LNCaP clone FGC (cell line): Measurements from ENCODE around the gene NFE2L2.

ENCODE experiments used
- DNase-seq: peaks from one replicate; pipeline ENCODE4 v3.0.0-alpha.2; 2011; ENCODE audit warnings: low read depth
- H3K4me3 ChIP-seq: 2 replicates; pipeline ENCODE4 v1.5.1; 2011; ENCODE audit warnings: mild to moderate bottlenecking, low read depth, low read length, control low read depth
- CTCF ChIP-seq: IDR thresholded peaks from 2 replicates; pipeline ENCODE4 v1.5.1; 2012; ENCODE audit warnings: mild to moderate bottlenecking; ENCODE audit not compliant: control insufficient read depth, insufficient read depth; ENCODE audit errors: extremely low read depth

The NFE2L2 gene

GRCh38 chr2:177279847-177280246, 15.3 kb upstream of the NFE2L2 start:
- no peak overlapping the region for H3K4me3 ChIP-seq
- TF ChIP-seq CTCF, result no peak
- DNase-seq, result no peak

DNA sequence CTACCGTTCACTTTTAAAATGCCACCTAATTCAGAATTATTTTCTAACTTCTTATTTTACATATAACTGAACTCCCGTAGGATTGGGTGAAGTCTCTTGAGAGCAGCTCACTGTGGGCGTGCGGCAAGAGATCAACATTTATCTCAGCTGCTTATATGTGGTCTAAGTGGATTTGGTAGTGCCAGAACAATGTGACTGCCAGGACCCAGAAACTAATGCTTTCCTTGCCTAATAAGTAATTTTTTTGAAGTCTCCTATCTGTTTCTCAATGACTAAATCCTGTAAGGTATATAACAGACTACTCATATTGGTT, 11.2 kb upstream of the NFE2L2 start:
- no peak for DNase-seq
- TF ChIP-seq CTCF, result no peak
- no peak overlapping the region for H3K4me3 ChIP-seq

GRCh38 chr2:177275040-177275742, 10.7 kb upstream of the NFE2L2 start:
- no peak for DNase-seq
- H3K4me3 ChIP-seq, result no peak overlapping the region
- TF ChIP-seq CTCF, result no peak

- no peak for TF ChIP-seq CTCF
- DNase-seq, result no peak
- H3K4me3 ChIP-seq, result no peak overlapping the region
Observed at GRCh38 chr2:177273408-177273807, 8.9 kb upstream of the NFE2L2 start.

GRCh38 chr2:177272765-177273164, 8.2 kb upstream of the NFE2L2 start:
- no peak for DNase-seq
- no peak for TF ChIP-seq CTCF
- H3K4me3 ChIP-seq, result no peak overlapping the region

DNA sequence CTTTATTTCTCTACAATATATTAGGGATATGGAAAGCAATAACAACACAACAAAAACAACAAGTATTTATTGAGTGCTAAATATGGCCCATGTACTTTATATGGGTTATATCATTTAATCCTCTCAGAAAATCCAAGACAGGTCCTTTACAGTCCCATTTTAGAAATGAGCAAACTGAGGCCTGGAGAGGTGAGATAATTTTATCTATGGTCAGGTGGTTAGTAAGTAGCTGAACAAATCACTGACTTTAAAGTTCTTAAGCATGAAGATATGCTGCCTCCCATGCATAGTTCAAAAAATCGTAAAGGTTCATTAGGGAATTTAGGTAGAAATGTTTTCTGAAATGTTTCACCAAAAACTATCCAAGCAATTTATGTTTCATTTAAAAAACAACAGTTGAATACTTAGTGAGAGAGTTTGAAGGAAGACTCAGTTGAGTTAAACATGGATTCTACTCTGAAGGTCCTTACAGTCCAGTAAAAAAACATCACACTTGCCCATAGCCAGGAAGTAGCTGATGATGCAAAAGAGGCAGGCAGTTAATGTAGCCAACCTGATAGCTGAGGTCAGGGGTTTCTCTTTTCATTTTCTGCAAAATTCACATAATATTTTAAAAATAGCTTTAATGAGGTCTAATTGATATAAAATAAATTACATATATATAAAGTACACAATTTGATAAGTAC, 7.6 kb upstream of the NFE2L2 start:
- no peak for TF ChIP-seq CTCF
- no peak overlapping the region for H3K4me3 ChIP-seq
- no peak for DNase-seq

GRCh38 chr2:177270531-177270930, 6.0 kb upstream of the NFE2L2 start:
- H3K4me3 ChIP-seq, result no peak overlapping the region
- TF ChIP-seq CTCF, result no peak
- no peak for DNase-seq
